Inflammatory macrophage treated with lipopolysaccharide for 4 hours (primary cell): ENCODE results near the gene CCNYL1.

Source experiments
- DNase-seq: peaks from one replicate; pipeline ENCODE4 v3.0.0-alpha.2; 2020

Gene CCNYL1

GRCh38 chr2:207802650-207803049 is 91.2 kb downstream of the CCNYL1 start:
- DNase-seq: no peak
